ENCODE data around the gene ARL10.
A peak's percentile ranks its signal among the peaks of the same experiment; 100 is the strongest.

ARL10 gene

DNA sequence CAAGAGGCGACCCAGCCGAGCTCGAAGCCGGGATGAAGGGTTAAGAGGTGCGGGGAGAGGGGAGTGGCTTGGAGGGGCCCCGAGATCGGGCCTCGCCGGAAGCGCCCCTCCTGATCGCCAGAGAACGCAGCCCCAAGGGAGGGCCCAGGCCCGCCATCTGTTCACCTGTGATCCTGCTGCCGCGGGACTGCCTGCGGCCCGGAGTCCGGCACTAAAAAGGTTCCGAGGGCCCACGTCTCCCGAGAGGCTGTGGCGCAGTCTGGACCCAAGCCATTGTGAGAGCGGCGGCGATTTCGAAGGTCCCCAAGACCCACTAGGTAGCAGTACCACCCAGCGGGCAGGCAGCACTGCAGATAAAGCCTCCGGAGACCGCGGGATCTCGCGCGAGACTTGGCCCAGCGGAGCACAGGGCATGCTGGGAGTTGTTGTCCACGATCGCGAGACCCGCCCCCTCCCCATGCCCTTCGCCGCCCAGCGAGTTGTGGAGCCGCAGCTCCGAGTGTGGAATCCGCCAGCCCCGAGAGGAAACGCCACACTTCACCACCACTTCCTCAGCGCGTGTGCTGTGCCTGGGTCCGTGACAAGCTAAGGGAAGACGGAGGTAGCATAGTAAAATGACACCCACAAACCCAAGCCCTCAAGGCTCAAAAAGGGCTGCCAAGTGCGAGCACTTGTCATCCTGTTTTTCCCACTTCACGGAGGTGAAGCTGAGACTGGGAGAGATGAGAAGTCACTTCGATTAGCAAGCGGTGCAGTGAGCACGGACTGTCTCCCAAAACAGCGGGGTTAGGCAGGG lies 3.7 kb upstream of the ARL10 start, which contains the start of gene KIAA1191:
Gene KIAA1191 (minus strand): TSS at position 328 of the 796 bp plus-strand sequence. CDS start 2,256 bp downstream, outside the sequence.
- peak; percentile 96 for DNase-seq (ENCODE audit: low read depth, low spot score)

DNA sequence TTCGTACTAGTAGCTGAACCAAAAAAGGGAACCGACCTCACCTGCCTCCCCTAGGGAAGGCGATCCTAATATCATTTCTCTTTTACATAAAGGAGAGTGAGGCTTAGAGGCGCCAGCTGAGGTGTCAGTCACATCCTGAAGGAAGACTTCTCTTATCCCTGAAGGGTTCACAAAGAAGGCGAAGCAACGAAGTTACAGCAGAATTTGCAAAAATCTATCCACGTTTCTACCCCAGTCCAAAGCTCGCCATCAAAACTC lies 3.1 kb upstream of the ARL10 start:
- no peak for DNase-seq (ENCODE audit: low read depth, low spot score)

DNA sequence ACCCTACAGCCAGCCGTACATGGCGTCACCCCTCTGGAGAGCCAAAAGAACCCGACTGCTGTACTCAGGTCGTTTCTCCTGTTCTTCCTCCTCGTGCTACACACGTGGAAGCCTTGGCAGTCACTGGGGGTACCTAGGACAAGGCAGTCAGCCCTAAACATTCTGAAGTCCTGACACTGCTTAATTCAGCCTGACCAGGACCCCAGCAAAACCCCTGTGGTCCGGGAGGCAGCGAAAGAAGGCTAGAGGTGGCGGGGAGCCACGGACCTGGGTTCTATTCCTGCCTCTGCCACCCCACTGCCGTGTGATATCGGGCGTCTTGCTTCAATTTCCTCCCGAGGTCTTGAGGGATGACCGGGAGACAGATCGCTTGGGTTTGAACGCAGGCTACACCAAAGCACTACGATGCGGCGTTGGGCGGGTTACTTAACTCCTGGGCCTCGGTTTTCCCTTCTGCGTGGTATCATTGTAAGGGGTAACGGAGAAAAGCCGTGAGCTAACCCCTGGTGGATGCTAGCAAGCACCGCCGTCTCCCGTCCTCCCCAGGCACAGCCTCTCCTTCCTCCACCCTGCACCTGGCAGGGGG lies 429 bp upstream of the ARL10 start:
- DNase-seq (ENCODE audit: low read depth, low spot score) = no peak

DNA sequence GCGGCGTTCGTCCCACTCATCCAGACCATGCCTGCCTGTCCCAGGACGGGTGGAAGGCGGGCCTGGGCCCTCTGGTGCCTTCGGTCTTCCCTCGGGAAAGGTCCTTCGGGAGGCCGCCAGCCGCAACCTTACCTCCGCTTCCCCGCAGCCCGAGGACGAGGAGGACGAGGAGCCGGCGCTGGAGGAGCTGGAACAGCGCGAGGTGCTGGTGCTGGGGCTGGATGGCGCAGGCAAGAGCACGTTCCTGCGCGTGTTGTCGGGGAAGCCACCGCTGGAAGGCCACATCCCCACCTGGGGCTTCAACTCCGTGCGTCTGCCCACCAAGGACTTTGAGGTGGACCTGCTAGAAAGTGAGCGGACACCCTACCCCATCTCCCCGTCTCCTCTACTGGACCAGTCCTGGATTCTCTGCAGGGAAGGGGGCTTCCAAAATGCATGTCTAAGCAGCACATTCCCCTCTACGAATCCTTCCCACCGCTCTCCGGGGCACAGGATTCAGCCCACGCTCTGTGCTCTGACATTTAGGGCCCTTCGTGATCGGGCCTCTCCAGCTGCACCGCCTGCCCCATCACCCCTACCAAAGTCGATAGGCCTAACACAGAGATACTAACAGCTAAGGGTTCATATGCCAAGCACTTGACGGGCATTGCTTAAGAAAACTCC lies 1.1 kb downstream of the ARL10 start:
- DNase-seq (ENCODE audit: low read depth, low spot score) = no peak

DNA sequence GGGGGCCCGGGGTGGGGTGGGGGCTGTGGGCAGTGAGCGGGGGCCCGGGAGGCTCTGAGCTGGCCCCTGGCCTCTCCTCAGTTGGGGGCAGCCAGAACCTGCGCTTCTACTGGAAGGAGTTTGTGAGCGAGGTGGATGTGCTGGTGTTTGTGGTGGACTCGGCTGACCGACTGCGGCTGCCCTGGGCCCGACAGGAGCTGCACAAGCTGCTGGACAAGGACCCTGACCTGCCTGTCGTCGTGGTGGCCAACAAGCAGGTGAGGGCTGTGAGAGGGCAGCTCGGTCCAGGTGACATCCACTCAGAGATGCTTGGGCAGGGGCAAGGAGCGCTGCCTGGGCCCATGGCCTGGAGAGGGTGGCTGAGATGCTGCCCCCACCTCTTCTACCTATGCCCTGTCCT lies 3.4 kb downstream of the ARL10 start:
- DNase-seq (ENCODE audit: low read depth, low spot score) = no peak

DNA sequence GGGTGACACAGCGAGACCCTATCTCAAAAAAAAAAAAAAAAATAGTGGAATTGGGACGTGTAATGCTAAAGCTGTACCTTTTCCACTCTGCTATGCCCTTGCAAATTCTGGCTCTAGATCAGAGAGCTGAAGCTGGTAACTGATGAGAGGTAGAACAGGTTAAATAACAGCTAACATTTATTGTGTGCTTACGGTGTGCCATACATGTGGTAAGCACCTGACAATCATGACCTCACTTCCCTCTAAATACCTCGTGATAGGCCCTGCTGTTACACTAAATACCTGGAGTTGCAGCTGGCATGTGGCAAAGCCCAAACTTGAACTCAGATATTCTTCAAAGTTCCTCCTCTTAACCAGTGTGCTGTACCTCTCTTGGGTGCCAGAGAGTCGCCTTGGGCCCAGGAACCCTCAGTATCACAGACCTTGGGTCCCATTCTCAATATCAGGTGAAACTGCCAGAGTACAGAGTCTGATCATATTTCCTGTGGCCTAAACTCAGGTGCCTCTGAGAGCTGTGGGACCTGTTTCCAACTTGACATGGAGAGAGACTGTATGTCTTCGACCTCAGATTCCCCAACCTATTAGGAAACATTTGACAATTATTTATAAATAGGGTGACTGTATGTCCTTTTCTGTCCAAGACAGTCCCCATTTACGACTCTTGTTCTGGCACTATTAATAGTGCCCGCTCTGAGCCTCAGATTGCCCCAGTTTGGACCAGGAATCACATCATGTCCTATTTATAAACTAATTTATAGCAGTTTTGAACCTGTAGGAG lies 4.8 kb downstream of the ARL10 start:
- DNase-seq (ENCODE audit: low read depth, low spot score) = no peak

DNA sequence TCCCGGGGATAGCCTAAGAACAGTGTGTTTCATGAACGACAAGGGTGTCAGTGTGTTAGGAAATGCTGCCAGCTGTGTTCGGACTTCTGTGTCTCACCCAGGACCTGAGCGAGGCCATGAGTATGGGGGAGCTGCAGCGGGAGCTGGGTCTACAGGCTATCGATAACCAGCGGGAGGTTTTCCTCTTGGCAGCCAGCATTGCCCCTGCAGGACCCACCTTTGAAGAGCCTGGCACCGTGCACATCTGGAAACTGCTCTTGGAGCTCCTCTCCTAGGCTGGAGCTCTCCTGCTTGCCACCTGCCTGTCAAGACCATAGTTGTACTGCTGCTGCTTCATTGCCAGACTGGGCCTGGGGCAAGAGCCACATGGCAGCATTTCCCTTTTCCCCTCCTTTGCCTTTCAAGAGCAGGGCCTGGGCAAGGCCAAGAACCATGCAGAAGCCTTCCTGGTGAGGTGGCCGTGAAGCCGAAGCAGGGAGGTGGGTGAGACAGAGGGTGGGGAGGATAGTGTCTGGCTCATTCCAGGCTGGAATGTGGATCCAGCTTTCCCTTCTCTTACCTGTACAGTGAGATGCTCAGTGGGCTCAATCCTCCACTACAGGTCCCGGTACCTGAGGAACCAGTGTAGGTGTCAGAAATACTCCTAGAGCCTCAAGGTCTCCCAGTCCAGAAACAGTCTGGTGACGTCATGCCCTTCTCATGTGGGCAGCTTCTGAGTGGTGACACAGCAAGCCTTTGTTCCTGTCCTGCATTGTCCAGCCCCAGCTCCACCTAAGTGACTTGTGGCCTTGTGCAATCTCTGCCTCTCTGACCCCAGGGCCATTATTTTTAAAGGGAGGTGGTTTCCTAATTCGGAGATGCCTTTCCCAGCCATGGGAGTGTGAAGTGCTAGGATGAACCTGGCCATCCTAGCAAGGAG lies 6.6 kb downstream of the ARL10 start:
- DNase-seq (ENCODE audit: low read depth, low spot score) = no peak

DNA sequence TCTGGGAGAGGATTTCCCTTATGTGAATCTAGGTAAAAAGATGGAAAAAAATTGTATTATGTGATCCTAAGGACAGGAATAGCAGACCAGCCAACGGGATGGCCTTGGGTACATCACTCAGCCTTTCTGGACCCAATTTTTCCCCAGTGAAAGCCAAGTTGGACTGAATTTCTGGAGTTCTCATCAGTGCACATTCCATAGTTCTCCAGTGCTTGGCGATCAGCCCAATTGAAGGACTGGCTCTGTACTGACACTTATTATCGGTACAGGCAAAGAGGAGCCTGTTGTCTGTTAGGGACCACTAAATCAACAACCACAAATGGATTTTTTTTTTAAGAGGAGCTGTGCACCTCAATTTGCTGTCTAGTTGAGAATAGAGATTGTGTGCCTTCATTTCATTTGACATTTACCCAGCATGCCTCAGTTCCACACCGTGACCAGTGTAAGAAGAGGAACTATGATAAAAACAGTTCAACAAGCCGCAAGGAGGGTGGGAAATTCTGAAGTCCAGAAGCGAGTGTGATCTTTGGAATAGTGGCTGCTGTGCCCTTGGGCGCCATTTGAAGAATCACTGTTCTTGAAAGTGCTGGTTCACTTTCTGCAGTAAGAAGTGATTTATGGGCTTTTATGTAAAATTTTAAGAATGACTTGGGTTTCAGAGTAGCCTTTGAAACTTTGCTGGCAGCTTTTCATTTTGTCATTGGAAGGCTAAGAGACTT lies 8.0 kb downstream of the ARL10 start:
- DNase-seq (ENCODE audit: low read depth, low spot score) = no peak

DNA sequence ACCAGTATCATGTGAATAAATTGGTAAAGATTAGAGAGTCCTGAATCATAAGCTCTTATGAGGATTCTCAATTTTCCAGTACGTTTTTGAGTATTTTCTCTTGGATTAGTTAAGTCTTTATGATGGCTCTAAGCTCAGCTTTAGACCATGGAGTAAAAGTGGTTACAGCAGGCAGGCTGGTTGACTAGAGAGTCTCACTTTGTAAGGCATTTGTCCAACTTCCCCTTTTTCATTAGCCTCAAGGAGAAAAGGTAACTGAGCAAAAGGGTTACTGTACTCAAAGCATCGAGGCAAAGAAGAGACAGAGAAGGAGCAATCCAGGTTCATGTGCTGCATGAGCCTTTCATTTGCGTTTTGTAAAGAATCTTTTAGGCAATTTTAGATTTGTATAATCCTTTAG lies 14.6 kb downstream of the ARL10 start:
- no peak for DNase-seq (ENCODE audit: low read depth, low spot score)

DNA sequence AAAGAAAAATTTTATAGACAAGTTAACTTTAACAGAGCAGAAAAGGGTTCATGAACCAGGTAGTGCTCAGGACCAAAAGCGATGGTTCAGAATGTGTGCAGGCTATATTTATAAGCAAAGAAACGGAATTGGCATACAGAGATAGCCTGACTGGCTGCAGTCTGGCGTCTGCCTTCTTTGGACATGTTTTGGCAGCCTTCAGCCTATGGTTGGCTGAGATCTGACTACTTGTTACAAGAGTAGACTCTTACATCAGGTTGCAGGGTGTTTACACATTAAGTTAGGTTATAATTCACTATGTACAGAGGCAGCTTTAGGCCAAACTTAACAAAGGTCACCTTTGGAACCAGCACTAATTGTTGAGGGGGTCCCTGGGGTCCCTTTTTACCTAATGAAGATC lies 16.1 kb downstream of the ARL10 start:
- DNase-seq (ENCODE audit: low read depth, low spot score) = no peak

DNA sequence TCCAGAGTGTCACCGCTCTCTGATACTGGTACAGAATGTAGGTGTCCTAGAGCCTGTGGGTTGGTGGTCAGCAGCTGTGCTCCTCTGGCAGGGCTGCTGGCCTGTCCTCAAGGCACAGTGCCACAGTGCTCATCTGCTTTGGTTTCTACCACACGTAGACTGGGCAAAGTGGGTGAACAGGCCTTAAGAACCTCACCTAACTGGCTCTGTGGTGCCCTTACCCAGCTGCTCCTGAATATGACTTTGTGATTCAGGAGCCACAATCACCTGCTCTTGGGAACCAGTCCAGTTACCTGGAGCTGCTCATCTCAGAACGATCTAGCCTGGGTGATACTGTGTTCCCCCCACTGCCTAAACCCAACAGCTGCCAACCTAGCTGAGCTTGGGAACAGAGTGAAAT lies 16.7 kb downstream of the ARL10 start:
- DNase-seq (ENCODE audit: low read depth, low spot score) = no peak

DNA sequence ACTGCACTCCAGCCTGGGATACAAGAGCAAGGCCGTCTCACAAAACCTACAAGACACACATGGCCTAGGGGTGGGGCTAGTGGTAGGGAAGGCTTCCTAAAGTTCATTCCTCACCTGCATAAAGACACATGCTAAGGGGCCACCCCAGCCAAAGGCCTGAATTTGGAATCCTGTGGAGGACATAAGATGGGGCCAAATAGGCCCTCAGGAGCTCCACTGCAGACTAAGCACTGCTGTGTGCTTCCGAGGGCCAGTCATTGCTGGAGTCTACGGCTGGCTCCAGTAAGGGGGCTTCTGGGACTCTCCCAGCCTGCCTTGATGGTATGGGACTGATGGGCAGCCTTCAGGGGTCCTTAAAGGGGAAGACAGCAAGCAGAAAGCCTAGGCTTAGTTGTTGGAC lies 17.4 kb downstream of the ARL10 start:
- no peak for DNase-seq (ENCODE audit: low read depth, low spot score)

DNA sequence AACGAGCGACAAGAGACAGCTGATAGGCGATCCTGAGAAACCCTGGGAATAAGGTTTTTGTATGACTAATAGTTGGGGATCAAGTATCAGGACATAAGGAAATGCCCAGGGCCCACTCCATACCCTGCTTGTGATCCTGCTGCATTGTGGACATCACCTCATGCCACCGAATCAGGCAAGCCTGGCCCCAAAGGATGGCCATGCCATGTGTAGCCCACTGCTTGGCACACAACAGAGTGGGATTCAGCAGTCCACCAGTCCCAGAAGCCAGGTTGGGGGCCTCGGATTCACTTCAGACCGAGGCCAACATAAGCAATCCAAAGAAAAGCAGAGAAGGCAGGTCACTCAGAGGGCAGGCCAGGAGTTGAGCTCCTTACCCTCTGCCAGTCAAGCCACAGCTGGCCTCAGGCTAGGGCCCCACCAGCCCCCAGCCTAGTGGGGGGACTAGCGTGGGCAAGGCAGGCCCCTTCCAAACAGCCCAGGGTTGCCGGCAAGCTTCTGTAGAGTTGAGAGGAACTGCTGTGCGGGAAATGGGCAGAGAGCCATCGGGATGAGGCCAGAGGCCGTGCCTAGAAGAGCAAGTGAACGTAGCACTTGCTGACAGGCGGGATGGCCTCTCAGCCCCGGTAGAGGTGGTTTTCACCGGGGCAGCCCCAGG lies 18.1 kb downstream of the ARL10 start:
- no peak for DNase-seq (ENCODE audit: low read depth, low spot score)

DNA sequence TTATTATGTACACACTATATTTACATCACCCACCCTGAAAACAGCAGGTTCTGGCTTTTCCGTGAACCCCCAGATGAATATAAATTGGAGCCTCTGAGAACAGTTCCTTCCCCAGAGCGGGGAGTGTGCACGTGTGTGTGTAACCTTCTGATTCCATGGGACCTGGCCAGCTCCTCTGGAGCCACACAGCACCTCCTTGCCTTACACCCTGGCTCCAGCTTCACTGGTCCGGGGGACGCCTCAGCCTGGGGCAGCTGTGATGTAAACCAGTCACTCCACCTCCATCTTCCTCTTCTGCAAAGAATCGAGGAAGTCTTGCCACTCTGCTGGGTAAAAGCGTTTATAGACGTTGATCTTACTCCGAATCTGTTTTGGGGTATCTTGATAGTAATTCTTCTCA lies 18.7 kb downstream of the ARL10 start:
- no peak for DNase-seq (ENCODE audit: low read depth, low spot score)

DNA sequence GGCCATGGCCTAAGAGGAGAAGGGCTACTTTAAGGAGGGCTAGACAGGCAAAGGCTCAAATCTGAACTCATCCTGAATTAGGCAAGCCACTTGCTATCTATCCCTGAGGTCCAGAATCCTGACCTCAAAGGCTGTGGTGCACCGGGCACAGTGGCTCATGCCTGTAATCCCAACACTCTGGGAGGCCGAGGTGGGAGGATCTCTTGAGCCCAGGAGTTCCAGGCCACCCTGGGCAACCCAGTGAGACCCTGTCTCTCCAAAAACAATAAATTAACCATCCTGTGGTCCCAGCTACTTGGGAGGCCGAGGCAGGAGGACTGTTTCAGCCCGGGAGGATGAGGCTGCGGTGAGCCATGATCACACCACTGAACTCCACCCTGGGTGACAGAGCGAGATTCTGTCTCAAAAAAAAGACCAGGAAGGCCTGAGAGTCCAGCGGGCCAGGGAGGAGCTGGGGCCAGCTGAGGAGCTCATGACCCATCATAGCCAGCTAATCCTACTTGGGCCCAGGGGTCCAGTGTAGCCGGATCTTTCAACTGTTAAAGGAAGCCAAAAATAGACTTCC lies 19.2 kb downstream of the ARL10 start:
- no peak for DNase-seq (ENCODE audit: low read depth, low spot score)

DNA sequence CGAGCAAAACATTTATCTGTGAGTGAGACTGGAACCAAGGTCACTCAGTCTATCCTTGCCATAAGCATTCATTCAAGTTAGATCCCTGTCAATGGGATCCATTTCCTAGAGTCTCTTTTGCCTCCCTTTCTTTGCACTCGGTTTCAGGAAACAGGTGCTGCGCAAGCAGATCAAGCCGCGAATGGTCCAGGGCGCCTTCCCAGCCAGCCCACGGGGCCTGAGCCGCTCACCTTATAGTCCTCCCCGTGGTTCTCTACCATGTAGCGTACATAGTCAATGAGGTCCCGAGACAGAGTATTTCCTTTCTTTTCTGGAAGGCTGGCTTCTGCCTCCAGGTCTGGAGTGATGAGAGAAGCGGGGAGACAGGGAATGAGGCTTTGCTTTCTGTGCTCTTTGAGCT lies 19.7 kb downstream of the ARL10 start:
- DNase-seq (ENCODE audit: low read depth, low spot score) = no peak

DNA sequence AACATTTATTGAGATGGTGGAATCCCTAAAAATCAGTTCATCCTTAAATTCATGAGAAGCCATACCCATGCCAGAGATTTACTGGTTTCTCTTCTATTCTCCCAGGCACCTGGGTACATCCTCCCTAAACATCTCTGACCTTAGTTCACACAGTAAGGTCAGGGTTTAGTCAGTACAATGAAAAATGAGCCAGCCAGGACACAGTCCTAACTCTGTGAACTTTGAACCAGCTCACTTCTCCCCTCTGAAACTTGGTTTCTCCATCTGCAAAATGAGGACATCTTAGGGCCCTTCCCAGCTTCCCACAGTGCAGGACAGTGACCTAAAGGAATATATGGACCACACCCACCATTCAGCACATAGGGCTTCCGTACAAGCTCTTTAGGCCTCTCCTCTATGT lies 21.2 kb downstream of the ARL10 start:
- DNase-seq (ENCODE audit: low read depth, low spot score) = no peak

DNA sequence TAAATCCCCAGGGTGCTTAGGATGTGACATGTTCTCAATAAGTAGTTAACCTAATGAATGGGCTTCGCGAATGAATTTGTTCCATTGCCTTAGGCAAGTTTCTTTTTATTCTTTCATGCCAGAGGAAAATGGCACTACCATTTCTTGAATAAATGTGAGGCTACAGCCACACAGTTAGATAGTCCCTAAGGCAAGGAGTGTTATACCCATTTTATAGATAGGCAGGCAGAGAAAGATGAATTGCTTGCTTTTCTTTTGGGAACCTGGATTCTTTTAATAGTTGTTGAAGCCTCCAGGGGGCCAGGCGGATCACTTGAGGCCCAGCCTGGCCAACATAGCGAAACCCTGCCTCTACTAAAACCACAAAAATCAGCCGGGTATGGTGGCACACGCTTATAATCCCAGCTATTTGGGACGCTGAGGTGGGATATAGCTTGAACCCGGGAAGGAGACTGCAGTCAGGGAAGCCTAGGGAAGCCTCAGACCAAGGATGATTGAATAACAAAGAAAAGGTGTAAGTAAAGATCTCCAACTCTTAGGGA lies 22.2 kb downstream of the ARL10 start:
- DNase-seq (ENCODE audit: low read depth, low spot score) = peak; percentile 20

DNA sequence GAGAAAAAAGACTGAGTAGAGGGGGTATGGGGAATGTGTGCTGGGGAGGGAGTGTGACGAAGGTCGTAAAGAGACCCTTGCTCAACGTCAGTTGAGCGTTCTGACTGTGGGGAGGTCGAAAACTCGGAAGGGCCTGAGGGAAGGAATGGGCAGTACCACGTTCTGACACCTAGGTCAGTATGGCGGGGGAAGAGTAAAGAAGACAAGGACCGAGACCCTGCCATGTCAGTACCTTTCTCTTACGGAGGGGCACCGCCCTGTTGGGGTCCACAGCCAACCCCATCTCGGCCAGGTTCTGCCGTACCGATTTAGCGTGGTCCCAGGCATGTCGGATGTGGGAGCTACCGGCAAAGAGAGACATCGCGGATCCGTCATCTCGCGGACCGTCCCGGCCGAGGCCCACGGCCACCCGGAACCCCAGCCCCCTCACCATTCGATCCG lies 22.7 kb downstream of the ARL10 start:
- DNase-seq (ENCODE audit: low read depth, low spot score) = peak; percentile 46
